ENCODE measurements around the gene TRPC4AP.
"Not testable (repeated sequence)": the region's sequence is repeated elsewhere in the genome, so short reads cannot be mapped to it uniquely, and the experiment has no call there.

TRPC4AP gene

GRCh38 chr20:35104685-35105295 is 12.2 kb upstream of the TRPC4AP start:
- DNase-seq (ENCODE audit: low read depth), result no peak

- DNase-seq (ENCODE audit: low read depth), result no peak
Observed at GRCh38 chr20:35101620-35102019, 9.0 kb upstream of the TRPC4AP start.

GRCh38 chr20:35093267-35093884 is 769 bp upstream of the TRPC4AP start:
- peak; percentile 84 for DNase-seq (ENCODE audit: low read depth)

GRCh38 chr20:35091816-35092523 is 637 bp downstream of the TRPC4AP start:
- no peak for DNase-seq (ENCODE audit: low read depth)

- DNase-seq (ENCODE audit: low read depth), result no peak
Observed at GRCh38 chr20:35088231-35089145, 4.1 kb downstream of the TRPC4AP start.

GRCh38 chr20:35087791-35088190 is 4.8 kb downstream of the TRPC4AP start:
- no peak for DNase-seq (ENCODE audit: low read depth)

- DNase-seq (ENCODE audit: low read depth), result no peak
Observed at GRCh38 chr20:35087355-35087754, 5.3 kb downstream of the TRPC4AP start.

- peak; percentile 15 for DNase-seq (ENCODE audit: low read depth)
Observed at GRCh38 chr20:35085477-35086225, 7.0 kb downstream of the TRPC4AP start.

GRCh38 chr20:35084998-35085397 is 7.6 kb downstream of the TRPC4AP start:
- no peak for DNase-seq (ENCODE audit: low read depth)

GRCh38 chr20:35080348-35080642 is 12.3 kb downstream of the TRPC4AP start:
- DNase-seq (ENCODE audit: low read depth), result not testable (repeated sequence)

- no peak for DNase-seq (ENCODE audit: low read depth)
Observed at GRCh38 chr20:35079472-35080347, 12.9 kb downstream of the TRPC4AP start.

GRCh38 chr20:35077872-35078271 is 14.7 kb downstream of the TRPC4AP start:
- no peak for DNase-seq (ENCODE audit: low read depth)

GRCh38 chr20:35077341-35077740 is 15.3 kb downstream of the TRPC4AP start:
- no peak for DNase-seq (ENCODE audit: low read depth)

GRCh38 chr20:35071436-35072153 is 21.0 kb downstream of the TRPC4AP start:
- not testable (repeated sequence) for DNase-seq (ENCODE audit: low read depth)

- DNase-seq (ENCODE audit: low read depth), result peak; percentile 19
Observed at GRCh38 chr20:35066194-35066593, 26.4 kb downstream of the TRPC4AP start.

GRCh38 chr20:35065181-35065580 is 27.4 kb downstream of the TRPC4AP start:
- DNase-seq (ENCODE audit: low read depth), result no peak

GRCh38 chr20:35063168-35063567 is 29.4 kb downstream of the TRPC4AP start:
- DNase-seq (ENCODE audit: low read depth), result peak; percentile 50

- DNase-seq (ENCODE audit: low read depth), result no peak
Observed at GRCh38 chr20:35062478-35062877, 30.1 kb downstream of the TRPC4AP start.

GRCh38 chr20:35060168-35060567 is 32.4 kb downstream of the TRPC4AP start:
- DNase-seq (ENCODE audit: low read depth), result no peak

GRCh38 chr20:35059612-35060011 is 33.0 kb downstream of the TRPC4AP start:
- no peak for DNase-seq (ENCODE audit: low read depth)

Data from amniotic epithelial cell (primary cell).